ENCODE results near the gene GALNT14.

Gene GALNT14

GRCh38 chr2:30865243-30865642 is 273.0 kb downstream of the GALNT14 start:
- H3K4me1 ChIP-seq (ENCODE audit: control insufficient read depth, insufficient read depth, low read length) = no peaks in the 10 kb centered on the region; the same call in 1 of the 2 replicates
- no peak overlapping the region for H3K27ac ChIP-seq (ENCODE audit: extremely low read depth, low read depth, low read length)
- no peak overlapping the region for H3K4me3 ChIP-seq (ENCODE audit: low read depth, low read length)
- no peaks in the 10 kb centered on the region for H3K36me3 ChIP-seq (ENCODE audit: control insufficient read depth in 2 of 2, insufficient read depth in 1 of 2, low read length in 2 of 2)
- no peaks in the 10 kb centered on the region for H3K9me3 ChIP-seq (ENCODE audit: control insufficient read depth, insufficient read depth, low read depth, low read length)
- no peak for TF ChIP-seq ZNF398 (tag by site-specific recombination; IDR thresholded peaks at IDR 0.05)
- TF ChIP-seq, protein P1, sequence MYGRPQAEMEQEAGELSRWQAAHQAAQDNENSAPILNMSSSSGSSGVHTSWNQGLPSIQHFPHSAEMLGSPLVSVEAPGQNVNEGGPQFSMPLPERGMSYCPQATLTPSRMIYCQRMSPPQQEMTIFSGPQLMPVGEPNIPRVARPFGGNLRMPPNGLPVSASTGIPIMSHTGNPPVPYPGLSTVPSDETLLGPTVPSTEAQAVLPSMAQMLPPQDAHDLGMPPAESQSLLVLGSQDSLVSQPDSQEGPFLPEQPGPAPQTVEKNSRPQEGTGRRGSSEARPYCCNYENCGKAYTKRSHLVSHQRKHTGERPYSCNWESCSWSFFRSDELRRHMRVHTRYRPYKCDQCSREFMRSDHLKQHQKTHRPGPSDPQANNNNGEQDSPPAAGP (tag by site-specific recombination; IDR thresholded peaks at IDR 0.05) = no peak
- TF ChIP-seq ZFP3 (tag by site-specific recombination; IDR thresholded peaks at IDR 0.05; ENCODE audit: low read depth) = no peak
- no peak for TF ChIP-seq ZNF792 (tag by site-specific recombination; IDR thresholded peaks at IDR 0.05)
- TF ChIP-seq ZNF416 (tag by site-specific recombination; IDR thresholded peaks at IDR 0.05) = no peak
- no peak for TF ChIP-seq ZNF768 (tag by site-specific recombination; IDR thresholded peaks at IDR 0.05)
- TF ChIP-seq TSHZ1 (tag by site-specific recombination; IDR thresholded peaks at IDR 0.05; ENCODE audit: borderline replicate concordance) = no peak
- no peak for TF ChIP-seq ZNF843 (tag by site-specific recombination; IDR thresholded peaks at IDR 0.05)
- TF ChIP-seq ZNF654 (tag by site-specific recombination; IDR thresholded peaks at IDR 0.05; ENCODE audit: low read depth) = no peak
- TF ChIP-seq SP7 (tag by site-specific recombination; IDR thresholded peaks at IDR 0.05) = no peak
- no peak for TF ChIP-seq ZBTB20 (tag by site-specific recombination; IDR thresholded peaks at IDR 0.05)
- TF ChIP-seq KLF7 (tag by site-specific recombination; IDR thresholded peaks at IDR 0.05; ENCODE audit: borderline replicate concordance) = no peak
- TF ChIP-seq, protein P2, sequence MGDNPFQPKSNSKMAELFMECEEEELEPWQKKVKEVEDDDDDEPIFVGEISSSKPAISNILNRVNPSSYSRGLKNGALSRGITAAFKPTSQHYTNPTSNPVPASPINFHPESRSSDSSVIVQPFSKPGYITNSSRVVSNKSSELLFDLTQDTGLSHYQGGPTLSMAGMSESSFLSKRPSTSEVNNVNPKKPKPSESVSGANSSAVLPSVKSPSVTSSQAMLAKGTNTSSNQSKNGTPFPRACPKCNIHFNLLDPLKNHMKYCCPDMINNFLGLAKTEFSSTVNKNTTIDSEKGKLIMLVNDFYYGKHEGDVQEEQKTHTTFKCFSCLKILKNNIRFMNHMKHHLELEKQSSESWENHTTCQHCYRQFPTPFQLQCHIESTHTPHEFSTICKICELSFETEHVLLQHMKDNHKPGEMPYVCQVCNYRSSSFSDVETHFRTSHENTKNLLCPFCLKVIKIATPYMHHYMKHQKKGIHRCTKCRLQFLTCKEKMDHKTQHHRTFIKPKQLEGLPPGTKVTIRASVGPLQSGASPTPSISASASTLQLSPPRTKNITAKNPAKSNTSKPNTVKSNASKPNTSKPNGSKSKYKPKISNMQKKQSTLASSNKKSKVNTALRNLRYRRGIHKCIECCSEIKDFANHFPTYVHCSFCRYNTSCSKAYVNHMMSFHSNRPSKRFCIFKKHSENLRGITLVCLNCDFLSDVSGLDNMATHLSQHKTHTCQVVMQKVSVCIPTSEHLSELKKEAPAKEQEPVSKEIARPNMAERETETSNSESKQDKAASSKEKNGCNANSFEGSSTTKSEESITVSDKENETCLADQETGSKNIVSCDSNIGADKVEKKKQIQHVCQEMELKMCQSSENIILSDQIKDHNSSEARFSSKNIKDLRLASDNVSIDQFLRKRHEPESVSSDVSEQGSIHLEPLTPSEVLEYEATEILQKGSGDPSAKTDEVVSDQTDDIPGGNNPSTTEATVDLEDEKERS (tag by site-specific recombination; IDR thresholded peaks at IDR 0.05) = no peak
- no peak for TF ChIP-seq SCRT2 (tag by site-specific recombination; IDR thresholded peaks at IDR 0.05)
- no peak for TF ChIP-seq ZNF707 (tag by site-specific recombination; IDR thresholded peaks at IDR 0.05)
- TF ChIP-seq PRDM2 (tag by site-specific recombination; IDR thresholded peaks at IDR 0.05; ENCODE audit: borderline replicate concordance) = no peak
- TF ChIP-seq ZNF138 (tag by site-specific recombination; IDR thresholded peaks at IDR 0.05; ENCODE audit: borderline replicate concordance) = no peak
- no peak for TF ChIP-seq KLF9 (tag by site-specific recombination; IDR thresholded peaks at IDR 0.05; ENCODE audit: low read depth)
- no peak for TF ChIP-seq ZNF560 (tag by site-specific recombination; IDR thresholded peaks at IDR 0.05; ENCODE audit: borderline replicate concordance)
- TF ChIP-seq ZNF335 (tag by site-specific recombination; conservative IDR thresholded peaks at IDR 0.05) = no peak
- ChIA-PET POLR2A (no interaction called here), CTCF (interaction anchor here (7.4 to 9.8 kb wide), 2 partner anchors 151 to 305 kb away, joined by 60 to 96 read pairs; no protein-coding TSS in a partner anchor)
